ENCODE results near the gene MYMK. TPM values are rescaled to one million over a fixed set of nuclear protein-coding genes. Genes with fewer than 3 reads are reported as not detected.

The MYMK gene
- total RNA-seq, 2 experiments from 2014 or later: not detected

GRCh38 chr9:133492061-133493021 lies 32.4 kb downstream of the MYMK start:
- Mint-ChIP-seq H3K4me3 (no peak overlapping the region), H3K36me3 (ENCODE audit: low read depth) (no peaks in the 10 kb centered on the region), H3K4me1 (ENCODE audit: low read depth) (no peaks in the 10 kb centered on the region), H3K9me3 (no peaks in the 10 kb centered on the region), H3K27ac (no peak overlapping the region), H3K27me3 (no peaks in the 10 kb centered on the region)
- ATAC-seq (no peak), DNase-seq (no peak)
- ChIA-PET CTCF (no interaction called here), POLR2A (no interaction called here)
- intact Hi-C loops (cut with micrococcal nuclease): no loop called here
- no peak for TF ChIP-seq CTCF (IDR thresholded peaks at IDR 0.05)

DNA sequence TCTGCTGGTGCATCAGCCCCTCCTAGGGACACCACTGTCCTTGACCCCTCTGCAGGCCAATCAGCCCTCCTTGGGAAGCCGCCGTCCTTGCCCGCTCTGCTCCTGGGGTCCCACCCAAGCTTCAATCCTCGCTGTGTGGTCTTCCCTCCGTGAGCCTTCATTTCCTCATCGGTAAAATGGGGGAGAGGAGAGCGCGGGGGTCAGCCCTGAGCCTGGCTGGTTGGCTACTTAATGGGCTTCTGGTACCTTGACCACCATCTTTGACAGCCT lies 33.2 kb downstream of the MYMK start:
- TF ChIP-seq CTCF (IDR thresholded peaks at IDR 0.05): no peak
- Mint-ChIP-seq H3K9me3 (no peaks in the 10 kb centered on the region), H3K27ac (no peak overlapping the region), H3K4me1 (ENCODE audit: low read depth) (no peaks in the 10 kb centered on the region), H3K4me3 (no peak overlapping the region), H3K27me3 (no peaks in the 10 kb centered on the region), H3K36me3 (ENCODE audit: low read depth) (no peaks in the 10 kb centered on the region)
- ChIA-PET POLR2A (no interaction called here), CTCF (no interaction called here)
- ATAC-seq: no peak
- no peak for DNase-seq
- intact Hi-C loops (cut with micrococcal nuclease): no loop called here

- Mint-ChIP-seq H3K27me3 (no peaks in the 10 kb centered on the region), H3K27ac (no peak overlapping the region), H3K4me1 (ENCODE audit: low read depth) (peaks cover 4% of the 10 kb centered on the region), H3K4me3 (no peak overlapping the region), H3K9me3 (no peaks in the 10 kb centered on the region), H3K36me3 (ENCODE audit: low read depth) (no peaks in the 10 kb centered on the region)
- POLR2A ChIA-PET: interaction anchor here (0.7 kb wide), 1 partner anchor 935 kb away, joined by 4 read pairs; no protein-coding TSS in a partner anchor
- ATAC-seq (no peak), DNase-seq (no peak)
- no peak for TF ChIP-seq CTCF (IDR thresholded peaks at IDR 0.05)
- intact Hi-C loops (cut with micrococcal nuclease): no loop called here
- CTCF ChIA-PET: no interaction called here
Observed at GRCh38 chr9:133490865-133491655, 33.7 kb downstream of the MYMK start.

DNA sequence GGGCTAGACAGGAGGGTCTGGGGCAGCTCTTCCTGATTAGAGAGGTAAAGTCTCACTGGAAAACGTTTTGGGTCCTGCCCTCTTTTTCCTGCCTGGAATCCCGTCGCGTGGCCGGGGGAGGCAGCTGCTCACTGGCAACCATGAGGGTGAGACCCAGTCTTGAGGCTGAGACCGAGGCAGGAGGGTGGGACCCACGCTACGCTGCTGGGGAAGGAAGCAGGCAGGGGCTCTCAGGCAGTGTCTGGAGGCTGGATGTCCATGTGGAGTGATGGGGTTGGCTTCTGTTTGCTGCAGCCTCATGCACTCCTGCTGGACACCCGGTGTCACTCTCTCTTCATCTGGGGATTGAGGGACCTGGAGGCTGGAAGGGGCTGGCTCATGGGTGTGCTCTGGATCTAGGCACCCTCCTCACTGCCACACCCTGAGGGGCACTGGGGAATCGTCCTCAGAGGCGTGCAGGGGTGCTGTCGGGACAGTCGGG lies 34.5 kb downstream of the MYMK start:
- CTCF ChIA-PET: no interaction called here
- Mint-ChIP-seq H3K27ac (no peak overlapping the region), H3K27me3 (no peaks in the 10 kb centered on the region), H3K9me3 (no peaks in the 10 kb centered on the region), H3K4me3 (no peak overlapping the region), H3K4me1 (ENCODE audit: low read depth) (peaks cover 5% of the 10 kb centered on the region), H3K36me3 (ENCODE audit: low read depth) (no peaks in the 10 kb centered on the region)
- POLR2A ChIA-PET: no interaction called here
- intact Hi-C loops (cut with micrococcal nuclease): no loop called here
- ATAC-seq (no peak), DNase-seq (no peak)
- no peak for TF ChIP-seq CTCF (IDR thresholded peaks at IDR 0.05)
